Neural cell (in vitro differentiated cells): ENCODE data around the gene TPRG1L.

Source experiments
- EZH2 ChIP-seq: fragments of 200-600, 300-800 bp; shearing (Covaris generic), sonication (generic); IDR thresholded peaks from 2 replicates; pipeline ENCODE4 v1.6.1; 2014; ENCODE audit warnings: antibody characterized with exemption, low read length, borderline replicate concordance, mild to moderate bottlenecking; ENCODE audit not compliant: insufficient read depth, poor library complexity, severe bottlenecking
- MXI1 ChIP-seq: fragments of 450-650 bp; conservative IDR thresholded peaks from 2 replicates; pipeline ENCODE4 v1.6.1; 2014; ENCODE audit warnings: antibody characterized with exemption, mild to moderate bottlenecking; ENCODE audit not compliant: poor library complexity, severe bottlenecking
- POLR2AphosphoS5 ChIP-seq: IDR thresholded peaks from 2 replicates; pipeline ENCODE4 v1.6.1; 2012
- RAD21 ChIP-seq: fragments of 450-650 bp; conservative IDR thresholded peaks from 2 replicates; pipeline ENCODE4 v1.6.1; 2014; ENCODE audit warnings: antibody characterized with exemption, mild to moderate bottlenecking, moderate library complexity
- SMC3 ChIP-seq: fragments of 450-650 bp; conservative IDR thresholded peaks from 2 replicates; pipeline ENCODE4 v1.6.1; 2014; ENCODE audit warnings: antibody characterized with exemption, mild to moderate bottlenecking, moderate library complexity; ENCODE audit not compliant: poor library complexity
- TAF1 ChIP-seq: IDR thresholded peaks from 2 replicates; pipeline ENCODE4 v1.6.1; 2012; ENCODE audit warnings: low read depth
- TF ChIP-seq, protein P1 (sequence below): fragments of 450-650 bp; IDR thresholded peaks from 2 replicates; pipeline ENCODE4 v1.5.1; 2014; ENCODE audit warnings: antibody characterized with exemption, mild to moderate bottlenecking, moderate library complexity; ENCODE audit not compliant: poor library complexity, severe bottlenecking

GRCh38 chr1:3634059-3634800 lies 9.4 kb downstream of the TPRG1L start:
- TF ChIP-seq, protein P1, sequence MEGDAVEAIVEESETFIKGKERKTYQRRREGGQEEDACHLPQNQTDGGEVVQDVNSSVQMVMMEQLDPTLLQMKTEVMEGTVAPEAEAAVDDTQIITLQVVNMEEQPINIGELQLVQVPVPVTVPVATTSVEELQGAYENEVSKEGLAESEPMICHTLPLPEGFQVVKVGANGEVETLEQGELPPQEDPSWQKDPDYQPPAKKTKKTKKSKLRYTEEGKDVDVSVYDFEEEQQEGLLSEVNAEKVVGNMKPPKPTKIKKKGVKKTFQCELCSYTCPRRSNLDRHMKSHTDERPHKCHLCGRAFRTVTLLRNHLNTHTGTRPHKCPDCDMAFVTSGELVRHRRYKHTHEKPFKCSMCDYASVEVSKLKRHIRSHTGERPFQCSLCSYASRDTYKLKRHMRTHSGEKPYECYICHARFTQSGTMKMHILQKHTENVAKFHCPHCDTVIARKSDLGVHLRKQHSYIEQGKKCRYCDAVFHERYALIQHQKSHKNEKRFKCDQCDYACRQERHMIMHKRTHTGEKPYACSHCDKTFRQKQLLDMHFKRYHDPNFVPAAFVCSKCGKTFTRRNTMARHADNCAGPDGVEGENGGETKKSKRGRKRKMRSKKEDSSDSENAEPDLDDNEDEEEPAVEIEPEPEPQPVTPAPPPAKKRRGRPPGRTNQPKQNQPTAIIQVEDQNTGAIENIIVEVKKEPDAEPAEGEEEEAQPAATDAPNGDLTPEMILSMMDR, result no peak
- TF ChIP-seq RAD21 (no peak), POLR2AphosphoS5 (no peak), MXI1 (no peak), SMC3 (no peak), TAF1 (no peak), EZH2 (no peak)
